HG02852 (cell line): Measurements from ENCODE around the gene C1orf174.

ENCODE experiments used
- ATAC-seq: cut with Tn5 transposase; IDR thresholded peaks from one replicate; pipeline ENCODE4 v1.9.1; 2021; ENCODE audit warnings: mild to moderate bottlenecking, moderate library complexity; ENCODE audit not compliant: unreplicated experiment

C1orf174 gene

GRCh38 chr1:3841491-3841890, 58.6 kb downstream of the C1orf174 start:
- ATAC-seq, result no peak
